SK-N-MC (cell line): ENCODE results near the gene PAN3.

Source experiments
- EZH2 ChIP-seq: fragments of 200-600 bp; sonication (generic); IDR thresholded peaks from one replicate; pipeline ENCODE4 v1.6.1; 2017; ENCODE audit warnings: antibody characterized with exemption
- POLR2AphosphoS5 ChIP-seq: IDR thresholded peaks from 2 replicates; pipeline ENCODE4 v1.6.1; 2012; ENCODE audit warnings: mild to moderate bottlenecking, low read depth, low read length, borderline replicate concordance

- TF ChIP-seq EZH2 (no peak), POLR2AphosphoS5 (no peak)
These were observed 20.7 kb downstream of the PAN3 start for GRCh38 chr13:28159057-28159456.
